DMS53 treated with DMSO at 0.1 percent for 48 hours (cell line): ENCODE data around the gene ZNF282.
A peak's percentile ranks its signal among the peaks of the same experiment; 100 is the strongest.
"Not testable (repeated sequence)": the region's sequence is repeated elsewhere in the genome, so short reads cannot be mapped to it uniquely, and the experiment has no call there.

Experiments
- DNase-seq: peaks from one replicate; lab custom pipeline; 2025; ENCODE audit not compliant: unreplicated experiment; lab: John Stamatoyannopoulos, UW

ZNF282 gene

GRCh38 chr7:149223176-149223575 is 27.8 kb downstream of the ZNF282 start:
- DNase-seq, result no peak

- no peak for DNase-seq
Observed at GRCh38 chr7:149223761-149224160, 28.4 kb downstream of the ZNF282 start.

- no peak for DNase-seq
Observed at GRCh38 chr7:149224352-149224751, 29.0 kb downstream of the ZNF282 start.

- no peak for DNase-seq
Observed at GRCh38 chr7:149225106-149225505, 29.8 kb downstream of the ZNF282 start.

GRCh38 chr7:149225656-149226055 is 30.3 kb downstream of the ZNF282 start:
- DNase-seq, result no peak

- DNase-seq, result not testable (repeated sequence)
Observed at GRCh38 chr7:149226366-149226765, 31.0 kb downstream of the ZNF282 start.

GRCh38 chr7:149226840-149227494 is 31.6 kb downstream of the ZNF282 start:
- DNase-seq, result no peak

- no peak for DNase-seq
Observed at GRCh38 chr7:149228831-149229471, 33.6 kb downstream of the ZNF282 start.

- no peak for DNase-seq
Observed at GRCh38 chr7:149229526-149229925, 34.2 kb downstream of the ZNF282 start.

- DNase-seq, result no peak
Observed at GRCh38 chr7:149232362-149232761, 37.0 kb downstream of the ZNF282 start.

- DNase-seq, result not testable (repeated sequence)
Observed at GRCh38 chr7:149233655-149234204, 38.4 kb downstream of the ZNF282 start.

GRCh38 chr7:149237502-149237901 is 42.2 kb downstream of the ZNF282 start:
- no peak for DNase-seq

- no peak for DNase-seq
Observed at GRCh38 chr7:149238051-149238450, 42.7 kb downstream of the ZNF282 start.

- DNase-seq, result peak; percentile 97
Observed at GRCh38 chr7:149239345-149240143, 44.2 kb downstream of the ZNF282 start, which contains the start of gene ZNF212. TSS of gene ZNF212 (plus strand) at chr7:149239651. CDS start at chr7:149239779, 128 bp downstream.

GRCh38 chr7:149240637-149241036 is 45.3 kb downstream of the ZNF282 start:
- no peak for DNase-seq

- DNase-seq, result no peak
Observed at GRCh38 chr7:149241696-149242095, 46.4 kb downstream of the ZNF282 start.

GRCh38 chr7:149245244-149245643 is 49.9 kb downstream of the ZNF282 start:
- no peak for DNase-seq

GRCh38 chr7:149245744-149246143 is 50.4 kb downstream of the ZNF282 start:
- DNase-seq, result no peak

GRCh38 chr7:149248777-149249176 is 53.4 kb downstream of the ZNF282 start:
- DNase-seq, result no peak

- not testable (repeated sequence) for DNase-seq
Observed at GRCh38 chr7:149250151-149250550, 54.8 kb downstream of the ZNF282 start.

GRCh38 chr7:149251518-149251917 is 56.2 kb downstream of the ZNF282 start:
- DNase-seq, result not testable (repeated sequence)
